Keratinocyte (primary cell): ENCODE data around the gene PLEKHG5.

Source experiments
- CTCF ChIP-seq, 3 experiments: IDR thresholded peaks in 1 of 3; conservative IDR thresholded peaks in 1 of 3; optimal IDR thresholded peaks in 1 of 3; 2 replicates in 2 of 3; 3 replicates in 1 of 3; pipeline versions ENCODE3 to v1.5.1; 2011; ENCODE audit warnings: low read length in 3 of 3, mild to moderate bottlenecking in 3 of 3, moderate library complexity in 2 of 3, control low read depth in 1 of 3, inconsistent platforms in 1 of 3; ENCODE audit not compliant: insufficient read depth in 2 of 3; ENCODE audit errors: extremely low read depth in 1 of 3
- EZH2 ChIP-seq: IDR thresholded peaks from one replicate; pipeline ENCODE4 v1.6.1; 2012; ENCODE audit warnings: inconsistent platforms, mild to moderate bottlenecking, low read length, moderate library complexity

DNA sequence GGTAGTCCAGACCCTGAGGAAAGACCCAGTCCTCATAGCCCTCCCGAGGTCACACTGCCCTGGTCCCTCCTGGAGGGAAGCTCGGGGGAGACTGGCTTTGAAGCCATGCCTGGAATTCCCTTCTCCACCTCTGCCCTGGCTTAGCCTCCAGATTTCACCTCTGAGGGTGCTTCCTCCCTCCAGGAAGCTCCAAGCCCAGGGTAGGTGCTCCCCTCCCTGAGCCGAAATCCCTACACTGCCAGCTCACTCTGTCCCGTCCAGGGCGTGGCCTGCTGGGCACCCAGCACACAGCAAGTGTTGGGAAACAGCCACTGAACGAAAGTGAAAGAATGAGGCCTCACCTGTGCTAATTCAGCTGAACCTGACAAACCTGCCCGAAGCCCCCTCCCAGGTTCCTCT, 19.5 kb downstream of the PLEKHG5 start:
- TF ChIP-seq CTCF (optimal IDR thresholded peaks at IDR 0.05 in 1 of 3, IDR thresholded peaks at IDR 0.05 in 1 of 3, conservative IDR thresholded peaks at IDR 0.05 in 1 of 3; ENCODE audit: extremely low read depth in 1 of 3, insufficient read depth in 2 of 3, low read length in 3 of 3): no peak
- no peak for TF ChIP-seq EZH2
